Measurements from ENCODE around the gene CDH13.

- no peak for TF ChIP-seq CTCF (IDR thresholded peaks at IDR 0.05; ENCODE audit: borderline replicate concordance, extremely low read depth, low read length, poor library complexity, severe bottlenecking)
- no peak for TF ChIP-seq EZH2 (IDR thresholded peaks at IDR 0.05; ENCODE audit: borderline replicate concordance, low read depth, low read length, severe bottlenecking)
Measured at GRCh38 chr16:83402160-83402814, 775.5 kb downstream of the CDH13 start.
